Measurements from ENCODE around the gene PRDM12. TPM values are rescaled to one million over a fixed set of nuclear protein-coding genes. Genes with fewer than 3 reads are reported as not detected.
A peak's percentile ranks its signal among the peaks of the same experiment; 100 is the strongest.

Gene PRDM12
- total and polyA plus RNA-seq, 2 of the 8 experiments (the other 6 are each of a cell fraction or from before 2014, with no cell fraction given): 0.14 to 0.22 TPM

- Histone ChIP-seq H3K4me1 (replicated peaks in 1 of 4; ENCODE audit: control insufficient read depth in 3 of 4, insufficient read depth in 4 of 4, low read length in 3 of 4) (peaks cover 0 to 12% (median 10%) of the 10 kb centered on the region in 4 experiments; a peak in 6 of 7 replicates), H3K18ac (ENCODE audit: extremely low read depth, low read length) (no peak overlapping the region), H2AK5ac (ENCODE audit: low read depth, low read length) (no peak overlapping the region), H2AFZ (ENCODE audit: low read length) (no peak overlapping the region), H2BK120ac (replicated peaks; ENCODE audit: low read depth, low read length) (no peak overlapping the region), H3K56ac (replicated peaks; ENCODE audit: insufficient read length, low read depth, low read length) (no peak overlapping the region), H2BK5ac (ENCODE audit: low read depth, low read length) (no peak overlapping the region), H3K9ac (replicated peaks in 1 of 4; ENCODE audit: extremely low read depth in 1 of 4, low read depth in 3 of 4, low read length in 3 of 4) (no peak overlapping the region), H3K79me2 (ENCODE audit: control insufficient read depth in 1 of 2, insufficient read depth in 2 of 2, low read length in 2 of 2) (no peaks in the 10 kb centered on the region), H3K27me3 (replicated peaks in 1 of 4; ENCODE audit: control insufficient read depth in 3 of 4, extremely low read depth in 1 of 4, insufficient read depth in 3 of 4, low read length in 3 of 4) (peaks cover 33 to 45% (median 40%) of the 10 kb centered on the region in 4 experiments), H4K8ac (ENCODE audit: extremely low read depth, insufficient read depth, low read length) (no peak overlapping the region), H2BK15ac (ENCODE audit: low read length) (no peak overlapping the region), H3K79me1 (ENCODE audit: low read depth, low read length) (no peaks in the 10 kb centered on the region), H3K36me3 (ENCODE audit: control insufficient read depth in 2 of 4, insufficient read depth in 4 of 4, low read length in 3 of 4) (no peaks in the 10 kb centered on the region), H2BK12ac (ENCODE audit: low read depth, low read length) (0 out of 2 replicates have a peak overlapping the region, but pooled peaks have one; percentile 39), H3K9me3 (ENCODE audit: insufficient read depth in 2 of 2, low read depth in 1 of 2, low read length in 1 of 2) (no peaks in the 10 kb centered on the region), H2BK20ac (ENCODE audit: low read length) (no peak overlapping the region), H4K91ac (replicated peaks; ENCODE audit: insufficient read length, low read length) (no peak overlapping the region), H3K4me3 (ENCODE audit: extremely low read depth in 1 of 4, insufficient read depth in 2 of 4, low read depth in 3 of 4, low read length in 4 of 4) (no peak overlapping the region), H3K23me2 (ENCODE audit: low read depth, low read length) (no peaks in the 10 kb centered on the region), H3K4me2 (ENCODE audit: insufficient read depth in 1 of 2, low read depth in 2 of 2, low read length in 2 of 2) (no peak overlapping the region), H3K23ac (ENCODE audit: insufficient read length) (no peak overlapping the region), H4K5ac (ENCODE audit: insufficient read length, low read depth, low read length) (no peak overlapping the region), H3K27ac (ENCODE audit: low read depth, low read length) (no peak overlapping the region), H3K14ac (ENCODE audit: insufficient read length) (no peak overlapping the region), H4K20me1 (replicated peaks in 1 of 2; ENCODE audit: control insufficient read depth in 1 of 2, insufficient read depth in 2 of 2, low read length in 2 of 2) (peaks cover 2 to 9% of the 10 kb centered on the region in 2 experiments), H3K4ac (replicated peaks; ENCODE audit: insufficient read length, low read depth, low read length) (no peak overlapping the region)
- ChIA-PET POLR2A (ENCODE audit: partially characterized antibody) (interaction anchor here (0.6 kb wide), 1 partner anchor 1046 kb away, joined by 3 read pairs; no protein-coding TSS in a partner anchor), CTCF (ENCODE audit: partially characterized antibody) (interaction anchor here (1.9 to 6.0 kb wide), 2 partner anchors 10 to 30 kb away, joined by 7 to 53 read pairs; no protein-coding TSS in a partner anchor)
- 97% methylated on average over 6 of the region's 6 CpGs; no CpG with 5 or more reads in 1 of the 2 experiments for WGBS, 2 experiments (ENCODE audit: extremely low coverage in 1 of 2, insufficient coverage in 1 of 2, insufficient read length in 1 of 2, insufficient replicate concordance in 2 of 2, low coverage in 1 of 2, low lambda C conversion rate in 2 of 2, missing lambda C conversion rate in 1 of 2)
- DNase-seq (ENCODE audit: low read depth in 1 of 2, low spot score in 2 of 2): no peak
- FAIRE-seq: no peak
- TF ChIP-seq SP1 (IDR thresholded peaks at IDR 0.05; ENCODE audit: low read depth, low read length): no peak
- TF ChIP-seq RNF2 (IDR thresholded peaks at IDR 0.05; ENCODE audit: borderline replicate concordance, low read depth, low read length, missing control alignments, poor library complexity, severe bottlenecking): no peak
- no peak for TF ChIP-seq SRF (IDR thresholded peaks at IDR 0.05; ENCODE audit: low read depth, low read length)
- no peak for TF ChIP-seq GTF2F1 (IDR thresholded peaks at IDR 0.05; ENCODE audit: borderline replicate concordance, low read depth, low read length)
- TF ChIP-seq RXRA (IDR thresholded peaks at IDR 0.05; ENCODE audit: insufficient read depth, low read depth, low read length): no peak
- no peak for TF ChIP-seq HDAC6 (IDR thresholded peaks at IDR 0.05; ENCODE audit: low read depth, low read length)
- TF ChIP-seq SIRT6 (IDR thresholded peaks at IDR 0.05; ENCODE audit: low read length): no peak
- no peak for TF ChIP-seq TBP (IDR thresholded peaks at IDR 0.05; ENCODE audit: low read depth, low read length)
- TF ChIP-seq E2F6 (IDR thresholded peaks at IDR 0.05): no peak
- TF ChIP-seq SAP30 (IDR thresholded peaks at IDR 0.05; ENCODE audit: insufficient read depth, insufficient replicate concordance, low read length): no peak
- TF ChIP-seq POLR2A (IDR thresholded peaks at IDR 0.05; ENCODE audit: control extremely low read depth in 1 of 2, low read depth in 2 of 2, low read length in 2 of 2): no peak
- TF ChIP-seq USF2 (IDR thresholded peaks at IDR 0.05; ENCODE audit: low read length): no peak
- TF ChIP-seq TAF1 (IDR thresholded peaks at IDR 0.05; ENCODE audit: low read depth, low read length): no peak
Observed at GRCh38 chr9:130670644-130671043, 6.2 kb downstream of the PRDM12 start.
